H1 (cell line): ENCODE results near the gene CTIF. TPM values are rescaled to one million over a fixed set of nuclear protein-coding genes. Genes with fewer than 3 reads are reported as not detected.
A peak's percentile ranks its signal among the peaks of the same experiment; 100 is the strongest.

Experiments
- CTCF ChIA-PET: fragments of 300-600 bp; sonication (Branson Sonifier 250); formaldehyde crosslinking; loops from one replicate; lab custom pipeline; 2021; ENCODE audit not compliant: partially characterized antibody; lab: Charles Lee
- POLR2A ChIA-PET: fragments of 300-600 bp; sonication (Branson Sonifier 250); formaldehyde crosslinking; loops from one replicate; lab custom pipeline; 2021; ENCODE audit warnings: inconsistent platforms; ENCODE audit not compliant: partially characterized antibody; lab: Charles Lee
- DNase-seq, 2 experiments: peaks; one replicate each; pipeline versions ENCODE4 v3.0.0 to v3.0.0-alpha.2; 2010 to 2022; ENCODE audit warnings: low spot score in 2 of 2, low read depth in 1 of 2, mixed read lengths in 1 of 2
- FAIRE-seq: peaks from 2 replicates; lab custom pipeline; 2011; peaks lifted over from hg19 to GRCh38; lab: Jason Lieb, UNC
- H2AFZ ChIP-seq: 2 replicates; pipeline ENCODE4 v1.8.1; 2012; ENCODE audit warnings: low read length, inconsistent platforms
- H2AK5ac ChIP-seq: 2 replicates; pipeline ENCODE4 v1.6.1; 2013; ENCODE audit warnings: low read depth, low read length
- H2BK120ac ChIP-seq: replicated peaks from 2 replicates; pipeline ENCODE3; 2013; ENCODE audit warnings: low read depth, low read length, inconsistent platforms
- H2BK12ac ChIP-seq: 2 replicates; pipeline ENCODE4 v1.6.1; 2013; ENCODE audit warnings: low read depth, low read length
- H2BK15ac ChIP-seq: 2 replicates; pipeline ENCODE4 v1.6.1; 2013; ENCODE audit warnings: low read length
- H2BK20ac ChIP-seq: 2 replicates; pipeline ENCODE4 v1.6.1; 2013; ENCODE audit warnings: low read length
- H2BK5ac ChIP-seq: 2 replicates; pipeline ENCODE4 v1.6.1; 2013; ENCODE audit warnings: low read depth, low read length
- H3K14ac ChIP-seq: 2 replicates; pipeline ENCODE4 v1.6.1; 2013; ENCODE audit warnings: inconsistent platforms; ENCODE audit not compliant: insufficient read length
- H3K18ac ChIP-seq: 2 replicates; pipeline ENCODE4 v1.6.1; 2013; ENCODE audit warnings: low read length; ENCODE audit errors: extremely low read depth
- H3K23ac ChIP-seq: 2 replicates; pipeline ENCODE4 v1.6.1; 2013; ENCODE audit warnings: inconsistent platforms; ENCODE audit not compliant: insufficient read length
- H3K23me2 ChIP-seq: 2 replicates; pipeline ENCODE4 v1.6.1; 2013; ENCODE audit warnings: low read depth, low read length
- H3K27ac ChIP-seq: 2 replicates; pipeline ENCODE4 v1.6.1; 2011; ENCODE audit warnings: low read depth, low read length, inconsistent platforms
- H3K27me3 ChIP-seq, 4 experiments: replicated peaks in 1 of 4; 1 replicate in 1 of 4; 2 replicates in 3 of 4; pipeline versions ENCODE4 v1.6.1 to v1.8.1; 2011 to 2013; ENCODE audit warnings: low read length in 3 of 4, mild to moderate bottlenecking in 3 of 4, inconsistent platforms in 2 of 4, mixed read lengths in 2 of 4, moderate library complexity in 1 of 4; ENCODE audit not compliant: control insufficient read depth in 3 of 4, insufficient read depth in 3 of 4; ENCODE audit errors: extremely low read depth in 1 of 4
- H3K36me3 ChIP-seq, 4 experiments: 2 replicates each; pipeline versions ENCODE4 v1.6.1 to v1.8.1; 2011 to 2013; ENCODE audit warnings: mild to moderate bottlenecking in 4 of 4, low read length in 3 of 4, moderate library complexity in 2 of 4, control low read depth in 1 of 4, inconsistent platforms in 1 of 4; ENCODE audit not compliant: insufficient read depth in 4 of 4, control insufficient read depth in 2 of 4
- H3K4ac ChIP-seq: replicated peaks from 2 replicates; pipeline ENCODE3; 2013; ENCODE audit warnings: low read length, low read depth, mixed read lengths, inconsistent platforms; ENCODE audit not compliant: insufficient read length
- H3K4me1 ChIP-seq, 4 experiments: replicated peaks in 1 of 4; 1 replicate in 1 of 4; 2 replicates in 3 of 4; pipeline versions ENCODE4 v1.6.1 to v1.8.1; 2011 to 2013; ENCODE audit warnings: low read length in 3 of 4, inconsistent platforms in 2 of 4, mixed read lengths in 1 of 4; ENCODE audit not compliant: insufficient read depth in 4 of 4, control insufficient read depth in 3 of 4
- H3K4me2 ChIP-seq, 2 experiments: 2 replicates each; pipeline versions ENCODE4 v1.6.1 to v1.8.1; 2011 to 2013; ENCODE audit warnings: low read depth in 2 of 2, low read length in 2 of 2, control low read depth in 1 of 2, inconsistent platforms in 1 of 2, mild to moderate bottlenecking in 1 of 2; ENCODE audit not compliant: insufficient read depth in 1 of 2
- H3K4me3 ChIP-seq, 4 experiments: fragments of 200-600, 300-600 bp in 1 of 4; sonication (generic), shearing (Covaris generic), sonication (Bioruptor Twin) in 1 of 4; 2 replicates each; pipeline versions ENCODE4 v1.5.1 to v1.8.1; 2011 to 2016; ENCODE audit warnings: low read length in 4 of 4, low read depth in 3 of 4, control low read depth in 2 of 4, inconsistent platforms in 2 of 4, mild to moderate bottlenecking in 2 of 4, mixed read lengths in 1 of 4, moderate library complexity in 1 of 4; ENCODE audit not compliant: insufficient read depth in 2 of 4; ENCODE audit errors: extremely low read depth in 1 of 4
- H3K56ac ChIP-seq: replicated peaks from 2 replicates; pipeline ENCODE3; 2013; ENCODE audit warnings: low read depth, mild to moderate bottlenecking, mixed read lengths, low read length, inconsistent platforms; ENCODE audit not compliant: insufficient read length
- H3K79me1 ChIP-seq: 2 replicates; pipeline ENCODE4 v1.6.1; 2013; ENCODE audit warnings: low read depth, low read length, control low read depth
- H3K79me2 ChIP-seq, 2 experiments: 2 replicates each; pipeline versions ENCODE4 v1.6.1 to v1.8.1; 2012 to 2013; ENCODE audit warnings: low read length in 2 of 2, mild to moderate bottlenecking in 2 of 2, inconsistent platforms in 1 of 2; ENCODE audit not compliant: insufficient read depth in 2 of 2, control insufficient read depth in 1 of 2
- H3K9ac ChIP-seq, 4 experiments: replicated peaks in 1 of 4; 1 replicate in 1 of 4; 2 replicates in 3 of 4; pipeline versions ENCODE4 v1.6.1 to v1.8.1; 2011 to 2013; ENCODE audit warnings: low read depth in 3 of 4, low read length in 3 of 4, control low read depth in 2 of 4, mild to moderate bottlenecking in 2 of 4, moderate library complexity in 2 of 4, inconsistent platforms in 1 of 4; ENCODE audit errors: extremely low read depth in 1 of 4
- H3K9me3 ChIP-seq, 2 experiments: 2 replicates each; pipeline versions ENCODE4 v1.6.1 to v1.8.1; 2012 to 2013; ENCODE audit warnings: mild to moderate bottlenecking in 2 of 2, moderate library complexity in 2 of 2, control low read depth in 1 of 2, inconsistent platforms in 1 of 2, low read depth in 1 of 2, low read length in 1 of 2, mixed read lengths in 1 of 2; ENCODE audit not compliant: insufficient read depth in 2 of 2
- H4K20me1 ChIP-seq, 2 experiments: replicated peaks in 1 of 2; 2 replicates each; pipeline versions ENCODE3 to v1.8.1; 2011 to 2013; ENCODE audit warnings: inconsistent platforms in 2 of 2, low read length in 2 of 2, mild to moderate bottlenecking in 1 of 2; ENCODE audit not compliant: insufficient read depth in 2 of 2, control insufficient read depth in 1 of 2
- H4K5ac ChIP-seq: 2 replicates; pipeline ENCODE4 v1.6.1; 2013; ENCODE audit warnings: low read length, low read depth, mixed read lengths, inconsistent platforms; ENCODE audit not compliant: insufficient read length
- H4K8ac ChIP-seq: 2 replicates; pipeline ENCODE4 v1.8.0; 2013; ENCODE audit warnings: mild to moderate bottlenecking, moderate library complexity, low read length, inconsistent platforms; ENCODE audit not compliant: insufficient read depth; ENCODE audit errors: extremely low read depth
- H4K91ac ChIP-seq: replicated peaks from 2 replicates; pipeline ENCODE3; 2013; ENCODE audit warnings: low read length, mixed read lengths, inconsistent platforms; ENCODE audit not compliant: insufficient read length
- CBX5 ChIP-seq: fragments of 300-800, 300-1000 bp; sonication (generic); IDR thresholded peaks from 2 replicates; pipeline ENCODE4 v1.7.1; 2016; ENCODE audit warnings: antibody characterized with exemption, low read length, low read depth
- CTCF ChIP-seq, 3 experiments: IDR thresholded peaks; 1 replicate in 2 of 3; 2 replicates in 1 of 3; pipeline versions ENCODE4 v1.5.1 to v1.6.1; 2011; ENCODE audit warnings: low read length in 3 of 3, mild to moderate bottlenecking in 3 of 3, inconsistent platforms in 2 of 3, low read depth in 1 of 3, moderate library complexity in 1 of 3; ENCODE audit not compliant: insufficient read depth in 1 of 3; ENCODE audit errors: control extremely low read depth in 1 of 3
- POU5F1 ChIP-seq: IDR thresholded peaks from 2 replicates; pipeline ENCODE4 v1.6.1; 2011; ENCODE audit warnings: low read depth, mild to moderate bottlenecking, low read length, moderate library complexity
- RXRA ChIP-seq: IDR thresholded peaks from 2 replicates; pipeline ENCODE4 v1.6.1; 2011; ENCODE audit warnings: low read depth, mild to moderate bottlenecking, low read length, moderate library complexity; ENCODE audit not compliant: insufficient read depth
- SUZ12 ChIP-seq: fragments of 200-600 bp; sonication (generic); IDR thresholded peaks from 2 replicates; pipeline ENCODE4 v1.6.1; 2012; ENCODE audit warnings: mild to moderate bottlenecking, inconsistent platforms, low read length, moderate library complexity, mixed read lengths
- TCF12 ChIP-seq: IDR thresholded peaks from 2 replicates; pipeline ENCODE4 v1.6.1; 2011; ENCODE audit warnings: low read depth, mild to moderate bottlenecking, low read length
- TEAD4 ChIP-seq: IDR thresholded peaks from 2 replicates; pipeline ENCODE4 v1.6.1; 2012; ENCODE audit warnings: low read depth, low read length, inconsistent platforms, mixed read lengths
- WGBS, 2 experiments: shearing (Covaris generic) in 1 of 2; methylation state at CpG; one replicate each; pipeline versions ENCODE4 v1.1.6 to v1.1.7; 2013 to 2015; ENCODE audit warnings: low lambda C conversion rate in 2 of 2, mixed read lengths in 2 of 2, inconsistent platforms in 1 of 2, low coverage in 1 of 2, missing lambda C conversion rate in 1 of 2; ENCODE audit not compliant: insufficient replicate concordance in 2 of 2, insufficient coverage in 1 of 2, insufficient read length in 1 of 2; ENCODE audit errors: extremely low coverage in 1 of 2, missing lambda C conversion rate in 1 of 2; 5-methylcytosine and 5-hydroxymethylcytosine counted together
- polyA plus RNA-seq, 7 experiments: library from polyadenylated mRNA; depleted of rRNA in 3 of 7; stranded (reverse) in 5 of 7; unstranded in 2 of 7; fragments of >200 nt in 5 of 7; fragments of 200-250 nt in 2 of 7; gene quantifications; 1 replicate in 5 of 7; 2 replicates in 1 of 7; 4 replicates in 1 of 7; pipeline versions ENCODE4 v1.2.1 to v1.2.3, GENCODE V29; 2011 to 2013; ENCODE audit warnings: missing spikeins in 2 of 7, mixed read lengths in 2 of 7
- total RNA-seq: library from RNA; stranded (reverse); fragmentation: NEBNext Ultra II Directional; extraction: Animal tissue kit (Norgen Biotek cat#: 25700); gene quantifications from 2 replicates; pipeline ENCODE4 v1.2.1, GENCODE V29; 2021
- TF ChIP-seq, protein P1 (sequence below): IDR thresholded peaks from 2 replicates; pipeline ENCODE4 v1.6.1; 2011; ENCODE audit warnings: low read depth, mild to moderate bottlenecking, low read length; ENCODE audit not compliant: insufficient read depth

Gene CTIF
- total and polyA plus RNA-seq, 2 of the 8 experiments (the other 6 are each of a cell fraction or from before 2014, with no cell fraction given), result 9.0 to 17.8 TPM

- no peak overlapping the region for H2BK20ac ChIP-seq
- H2BK12ac ChIP-seq, result no peak overlapping the region
- no peak overlapping the region for H3K23ac ChIP-seq
- 87% methylated on average over 14 of the region's 14 CpGs; no CpG with 5 or more reads in 1 of the 2 experiments for WGBS, 2 experiments
- H3K9me3 ChIP-seq, result no peaks in the 10 kb centered on the region
- H3K56ac ChIP-seq, result no peak overlapping the region
- H3K4me3 ChIP-seq, result no peak overlapping the region
- DNase-seq (peak in 1 of 2 experiments; percentile 22), FAIRE-seq (no peak)
- no peak overlapping the region for H3K18ac ChIP-seq
- no peak overlapping the region for H4K8ac ChIP-seq
- no peak overlapping the region for H2BK15ac ChIP-seq
- no peak overlapping the region for H2BK5ac ChIP-seq
- H3K4me1 ChIP-seq, result peaks cover 11 to 24% (median 17%) of the 10 kb centered on the region in 4 experiments
- H3K79me2 ChIP-seq, result no peaks in the 10 kb centered on the region
- H3K14ac ChIP-seq, result no peak overlapping the region
- H2BK120ac ChIP-seq, result no peak overlapping the region
- no peaks in the 10 kb centered on the region for H3K27me3 ChIP-seq
- H4K20me1 ChIP-seq, result no peaks in the 10 kb centered on the region
- H2AK5ac ChIP-seq, result no peak overlapping the region
- ChIA-PET CTCF (interaction anchor here (1.2 kb wide), 1 partner anchor 48 kb away, joined by 3 read pairs; no protein-coding TSS in a partner anchor), POLR2A (no interaction called here)
- no peak overlapping the region for H3K4ac ChIP-seq
- no peaks in the 10 kb centered on the region for H3K36me3 ChIP-seq
- no peak overlapping the region for H4K91ac ChIP-seq
- H3K23me2 ChIP-seq, result peaks cover 2% of the 10 kb centered on the region; the same call in 1 of the 2 replicates
- no peak overlapping the region for H3K9ac ChIP-seq
- H3K27ac ChIP-seq, result no peak overlapping the region
- H2AFZ ChIP-seq, result no peak overlapping the region
- no peak overlapping the region for H3K4me2 ChIP-seq
- no peak overlapping the region for H4K5ac ChIP-seq
- no peaks in the 10 kb centered on the region for H3K79me1 ChIP-seq
- TF ChIP-seq POU5F1 (no peak), TCF12 (no peak), CBX5 (no peak), SUZ12 (no peak), RXRA (no peak), CTCF (IDR thresholded peaks at IDR 0.05; ENCODE audit: control extremely low read depth in 1 of 3, insufficient read depth in 1 of 3, low read depth in 1 of 3, low read length in 3 of 3) (no peak), TEAD4 (no peak)
- TF ChIP-seq, protein P1, sequence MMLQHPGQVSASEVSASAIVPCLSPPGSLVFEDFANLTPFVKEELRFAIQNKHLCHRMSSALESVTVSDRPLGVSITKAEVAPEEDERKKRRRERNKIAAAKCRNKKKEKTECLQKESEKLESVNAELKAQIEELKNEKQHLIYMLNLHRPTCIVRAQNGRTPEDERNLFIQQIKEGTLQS, result no peak
These were observed 285.6 kb downstream of the CTIF start for GRCh38 chr18:48824231-48824970.
